GM21367 (cell line): ENCODE data around the gene CMTM7.

Experiments used
- ATAC-seq: cut with Tn5 transposase; IDR thresholded peaks from one replicate; pipeline ENCODE4 v1.9.1; 2021; ENCODE audit not compliant: unreplicated experiment

CMTM7 gene

GRCh38 chr3:32484436-32484835 lies 92.8 kb downstream of the CMTM7 start:
- ATAC-seq: no peak

DNA sequence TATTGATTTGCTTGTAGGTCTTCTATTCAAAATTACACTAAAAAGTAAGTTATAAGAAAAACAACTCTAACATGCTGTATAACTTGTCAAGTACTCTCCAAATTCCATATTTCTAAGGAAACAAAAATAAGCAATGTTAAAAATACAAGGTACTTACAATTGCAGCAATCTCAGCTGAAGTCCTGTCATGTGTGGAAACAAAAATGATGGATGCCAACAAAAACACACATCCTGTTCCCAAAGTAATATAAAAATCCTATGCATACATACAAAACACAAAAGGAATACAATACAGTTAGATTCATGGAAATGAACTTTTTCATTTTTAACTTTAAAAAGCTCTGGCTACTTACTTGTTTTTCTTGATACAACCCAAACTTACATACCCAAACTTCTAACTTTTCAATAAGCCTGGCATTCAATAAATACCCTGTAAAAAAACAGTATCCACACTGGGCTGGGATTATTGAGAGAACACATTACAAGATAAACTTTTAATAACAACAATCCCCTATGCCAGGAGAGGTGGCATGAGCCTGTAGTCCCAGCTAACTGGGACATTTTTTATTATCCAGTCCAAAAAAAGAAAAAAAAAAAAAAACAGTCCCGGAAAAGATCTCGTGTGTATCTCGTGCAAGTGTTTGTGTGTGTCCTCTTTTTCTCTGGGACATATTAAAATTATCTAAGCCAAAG lies 96.3 kb downstream of the CMTM7 start:
- no peak for ATAC-seq

DNA sequence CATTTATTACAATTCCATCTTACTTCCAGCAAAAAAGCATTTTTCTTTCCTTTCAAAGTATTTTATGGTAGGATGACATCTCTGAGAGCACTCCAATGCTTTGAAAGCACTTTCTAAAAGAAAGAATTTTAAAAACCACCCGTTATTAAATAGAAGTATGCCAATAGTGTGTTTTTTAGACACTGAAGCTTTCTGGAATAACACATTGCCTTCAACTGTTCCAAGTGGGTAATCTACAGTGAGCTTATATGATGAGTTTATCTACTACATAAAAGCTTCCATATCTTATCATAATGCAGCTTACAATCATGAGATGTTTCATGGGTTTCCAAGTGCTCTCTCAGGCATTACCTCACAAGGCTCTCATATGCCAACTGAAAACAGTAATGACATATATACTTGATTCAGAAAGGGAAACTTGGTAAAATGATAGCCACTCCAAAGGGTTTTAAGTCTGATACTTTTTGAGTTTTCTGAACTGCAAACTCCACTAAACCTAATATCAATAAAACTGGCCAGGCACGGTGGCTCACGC lies 96.9 kb downstream of the CMTM7 start:
- no peak for ATAC-seq

DNA sequence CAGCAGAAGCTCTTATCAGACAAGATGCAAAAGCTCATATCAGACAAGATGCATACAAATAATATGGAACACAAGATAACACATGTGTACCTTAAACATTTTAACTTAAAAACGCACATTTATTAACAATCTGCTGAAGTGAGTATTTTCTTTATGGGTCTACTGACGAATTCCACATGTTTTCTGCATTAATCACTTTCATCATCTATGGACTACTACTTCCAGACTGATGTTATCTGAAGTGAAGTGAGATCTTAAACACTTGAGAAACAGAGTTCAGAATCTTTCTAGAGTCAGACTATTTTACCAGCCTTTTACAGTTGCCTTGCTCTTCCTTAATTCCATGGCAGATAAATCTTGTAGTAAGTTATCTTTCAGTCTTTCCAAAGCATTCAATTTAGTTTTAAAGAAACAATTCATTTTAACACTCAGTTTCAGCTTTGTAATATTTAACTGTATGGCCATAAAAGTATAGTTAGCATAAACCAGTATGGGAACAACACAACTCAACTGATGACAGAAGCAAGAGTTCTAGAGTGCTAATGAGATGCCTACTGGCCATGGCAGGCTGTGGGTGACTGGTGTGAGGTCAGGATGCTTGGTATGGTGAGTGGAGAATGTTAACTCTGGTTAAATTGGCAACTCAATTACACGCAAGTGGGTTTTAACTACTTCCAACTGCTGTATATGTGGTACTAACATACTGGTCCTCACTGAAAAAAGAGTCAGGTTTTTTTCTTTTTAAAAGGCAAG lies 101.2 kb downstream of the CMTM7 start:
- ATAC-seq: no peak

GRCh38 chr3:32493437-32494414 lies 102.1 kb downstream of the CMTM7 start:
- peak; percentile 80 for ATAC-seq

DNA sequence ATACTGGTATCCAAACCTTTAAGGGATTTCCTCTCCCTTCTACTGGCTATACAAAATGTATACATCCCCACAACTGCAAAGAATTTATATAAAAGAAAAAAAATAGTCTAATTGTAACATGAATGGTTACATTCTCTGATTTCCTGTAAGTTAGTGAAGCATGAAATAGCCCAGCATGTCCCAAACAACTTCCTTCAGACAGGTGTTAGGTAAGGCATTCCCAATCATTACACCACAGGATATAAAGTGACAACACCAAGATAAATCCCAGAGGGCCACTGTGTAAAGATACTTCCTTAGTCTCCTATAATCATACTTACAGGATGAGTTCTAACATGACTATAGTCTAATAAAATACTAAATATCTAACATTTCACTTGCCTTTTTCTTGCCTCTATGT lies 103.4 kb downstream of the CMTM7 start:
- ATAC-seq: no peak

DNA sequence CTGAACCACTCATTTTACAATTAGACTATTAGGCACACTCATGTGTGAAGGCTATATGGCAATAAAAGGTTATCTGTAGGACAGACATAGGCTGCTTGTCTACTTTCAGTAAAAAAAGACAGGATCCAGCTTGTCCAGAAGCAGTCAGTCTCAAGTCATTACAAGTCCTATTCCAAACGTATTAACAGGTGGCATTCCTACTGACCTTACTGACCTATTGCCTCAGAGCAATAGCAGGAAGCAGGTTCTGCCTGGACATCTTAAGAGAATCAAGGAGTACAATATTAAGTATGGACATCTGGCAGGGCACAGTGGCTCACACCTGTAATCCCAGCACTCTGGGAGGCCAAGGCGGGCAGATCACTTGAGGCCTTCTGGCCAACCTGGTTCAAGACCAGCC lies 104.0 kb downstream of the CMTM7 start:
- no peak for ATAC-seq

- no peak for ATAC-seq
These were observed 106.6 kb downstream of the CMTM7 start for GRCh38 chr3:32498252-32498651.

- ATAC-seq: no peak
These were observed 107.3 kb downstream of the CMTM7 start for GRCh38 chr3:32498992-32499391.

DNA sequence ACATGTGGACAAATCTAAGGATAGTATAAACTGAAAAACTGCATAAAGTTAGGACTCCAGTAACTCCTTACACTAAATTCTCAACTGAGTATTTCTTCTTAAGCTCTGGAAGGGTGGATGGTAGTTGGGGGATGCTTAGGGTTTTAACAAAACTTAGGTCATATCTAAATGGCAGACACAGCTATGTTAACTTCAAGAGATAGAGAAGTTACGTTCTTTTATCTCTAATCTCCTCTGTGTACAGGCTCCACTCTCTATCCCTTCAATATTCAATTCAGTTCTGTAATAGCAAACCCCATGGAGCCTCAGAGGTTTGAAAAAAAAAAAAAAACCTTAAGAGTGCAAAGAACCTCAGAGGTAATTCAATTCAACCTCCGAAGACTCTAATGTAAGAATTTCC lies 107.9 kb downstream of the CMTM7 start:
- ATAC-seq: no peak

DNA sequence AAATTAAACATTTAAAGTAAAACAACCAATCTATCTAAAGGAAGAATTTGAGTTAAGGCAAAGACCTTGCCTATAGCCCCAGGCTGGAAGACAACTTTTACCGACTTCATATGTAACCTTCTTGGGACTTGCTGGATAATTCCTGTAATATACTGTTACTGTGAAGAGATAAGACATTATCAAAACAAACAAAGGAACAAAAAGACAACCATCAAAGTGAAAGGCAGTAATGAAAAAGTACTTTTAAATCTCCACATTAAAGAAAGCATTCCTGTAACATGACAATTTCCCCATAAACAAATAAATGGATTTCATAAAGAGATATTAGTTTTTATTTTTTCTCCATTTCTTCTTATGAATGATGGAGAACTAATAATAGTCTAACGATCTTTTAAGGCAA lies 108.6 kb downstream of the CMTM7 start:
- no peak for ATAC-seq

- ATAC-seq: no peak
These were observed 109.5 kb downstream of the CMTM7 start for GRCh38 chr3:32500880-32501782.

- ATAC-seq: no peak
These were observed 110.1 kb downstream of the CMTM7 start for GRCh38 chr3:32501783-32502117.

- ATAC-seq: peak; percentile 64
These were observed 110.7 kb downstream of the CMTM7 start, which contains the start of gene CMTM6 for GRCh38 chr3:32502118-32502945. CMTM6 (minus strand) TSS chr3:32502852; CDS start chr3:32502745, 107 bp downstream.

- ATAC-seq: no peak
These were observed 111.3 kb downstream of the CMTM7 start for GRCh38 chr3:32502946-32503286.
